ENCODE results near the gene SRP68.
A peak's percentile ranks its signal among the peaks of the same experiment; 100 is the strongest.

Gene SRP68

DNA sequence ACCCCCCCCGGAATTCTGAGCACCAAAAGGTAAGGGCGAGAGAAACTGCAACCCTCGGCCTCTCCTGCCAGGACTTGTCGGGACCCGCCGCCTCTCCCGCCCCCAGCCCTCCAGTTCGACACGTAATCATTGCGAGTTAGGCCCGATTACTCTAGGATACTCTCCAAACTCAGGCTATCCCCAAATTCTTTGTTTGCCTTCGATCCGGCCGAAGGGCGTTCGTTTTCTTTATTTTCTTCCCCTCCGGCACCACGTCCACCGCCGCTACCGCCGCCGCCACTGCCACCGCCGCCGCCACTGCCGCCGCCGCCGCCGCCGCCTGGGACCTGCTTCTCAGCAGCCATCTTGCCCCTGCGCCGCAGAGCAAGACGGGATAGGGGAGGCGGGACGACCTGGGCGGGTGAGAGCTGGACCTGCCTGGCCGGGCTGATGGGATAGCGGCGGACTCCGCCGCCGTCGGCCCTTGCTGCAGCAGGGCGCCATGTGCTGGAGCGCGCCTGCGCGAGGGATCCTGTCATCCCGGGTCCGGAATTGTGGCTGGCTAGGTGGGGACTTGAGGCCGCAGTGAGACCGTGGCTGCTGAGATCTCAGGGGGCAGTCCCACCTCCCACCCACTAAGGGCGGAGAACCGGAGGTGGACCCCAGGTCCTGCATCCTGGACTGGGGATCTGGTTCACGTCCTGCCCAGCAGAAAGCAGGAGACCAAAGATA, at the start of gene SRP68:
TSS of gene SRP68 (minus strand) at position 370 of the 711 bp plus-strand sequence. CDS start at position 344, 26 bp downstream.
- H3K4me3 ChIP-seq (ENCODE audit: low read depth, low read length), result peak within 1 kb of the TSS; percentile 81

DNA sequence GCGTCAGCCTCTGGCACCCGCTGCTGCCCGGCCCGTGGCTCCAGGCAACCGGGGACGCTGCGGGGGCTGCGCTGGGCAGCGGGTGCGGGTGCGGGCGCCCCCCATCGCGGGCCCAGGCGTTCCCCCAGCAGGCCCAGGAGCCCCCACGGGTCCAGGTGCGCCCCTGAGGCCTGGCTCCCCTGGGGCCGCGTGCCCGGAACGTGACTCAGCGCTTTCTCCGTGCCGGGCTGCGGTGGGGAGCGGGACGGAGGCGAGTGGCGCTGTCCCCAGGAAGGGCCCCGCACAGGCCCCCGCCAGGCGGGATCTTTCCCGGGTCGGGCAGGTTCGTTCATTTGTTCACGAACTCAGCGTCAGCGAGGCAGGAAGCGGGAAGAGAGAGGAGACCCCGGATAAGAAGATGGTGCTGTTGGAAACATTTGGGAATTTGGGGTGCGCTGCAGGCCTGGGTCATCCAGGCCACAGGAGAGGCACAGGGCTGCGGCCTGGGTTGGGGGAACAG, 49.7 kb upstream of the SRP68 start:
- H3K4me3 ChIP-seq (ENCODE audit: low read depth, low read length), result no peak overlapping the region

DNA sequence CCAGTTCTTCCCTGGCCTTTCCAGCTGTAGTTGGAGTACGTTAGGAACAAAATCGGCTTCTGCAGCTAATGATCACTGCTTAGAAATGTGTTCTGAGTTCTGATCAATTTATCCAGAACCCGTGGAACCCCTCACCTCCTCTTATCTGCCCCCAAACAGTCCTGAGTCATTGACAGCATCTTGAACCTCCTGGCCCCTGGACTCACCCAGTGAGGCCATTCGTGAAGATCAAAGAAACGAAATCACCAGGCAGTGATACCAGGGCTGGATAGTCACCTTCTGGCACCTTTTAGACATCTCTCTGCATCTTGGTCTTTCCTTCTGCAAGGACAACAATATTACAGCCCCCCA, 48.3 kb upstream of the SRP68 start:
- no peak overlapping the region for H3K4me3 ChIP-seq (ENCODE audit: low read depth, low read length)

DNA sequence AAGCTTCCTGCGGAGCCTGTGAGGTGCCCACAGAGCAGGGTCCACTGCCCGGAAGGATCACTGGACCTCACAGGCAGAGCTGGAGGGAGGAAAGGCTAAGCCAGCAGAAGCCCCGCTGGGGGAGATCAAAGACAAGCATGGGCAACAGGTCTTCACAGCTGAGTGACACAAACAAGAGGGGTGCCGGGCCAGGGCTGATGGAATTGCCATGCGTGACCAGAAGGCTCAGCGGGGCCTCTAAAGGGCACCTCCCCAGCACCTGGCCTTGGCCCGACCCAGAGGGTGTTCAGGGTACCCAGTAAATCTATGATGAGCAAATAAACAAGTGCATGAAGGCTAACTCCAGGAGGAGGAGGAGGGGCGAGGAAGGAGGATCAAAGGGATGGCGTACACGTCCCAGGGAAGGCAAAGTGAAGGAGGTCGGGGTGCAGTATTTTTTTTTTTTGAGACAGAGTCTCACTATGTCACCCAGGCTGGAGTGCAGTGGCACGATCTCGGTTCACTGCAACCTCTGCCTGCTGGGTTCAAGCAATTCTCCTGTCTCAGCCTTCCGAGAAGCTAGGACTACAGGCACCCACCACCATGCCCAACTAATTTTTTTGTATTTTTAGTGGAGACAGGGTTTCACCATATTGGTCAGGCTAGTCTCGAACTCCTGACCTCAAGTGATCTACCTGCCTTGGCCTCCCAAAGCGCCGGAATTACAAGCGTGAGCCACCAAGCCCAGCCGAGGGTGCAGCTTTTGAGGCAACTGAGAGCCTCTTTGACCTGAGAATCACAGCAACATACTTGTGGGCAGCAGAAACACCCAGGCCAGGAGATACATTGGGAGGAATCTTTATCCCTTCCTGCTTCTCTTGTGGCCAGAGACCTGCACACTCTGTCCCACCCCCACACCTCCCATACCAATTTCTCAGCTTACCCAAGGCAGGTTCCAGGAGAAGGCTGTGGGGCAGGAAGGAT, 47.4 kb upstream of the SRP68 start:
- H3K4me3 ChIP-seq (ENCODE audit: low read depth, low read length), result no peak overlapping the region

GRCh38 chr17:76115138-76115754, 42.9 kb upstream of the SRP68 start:
- H3K4me3 ChIP-seq (ENCODE audit: low read depth, low read length), result no peak overlapping the region

GRCh38 chr17:76111956-76112355, 39.6 kb upstream of the SRP68 start:
- no peak overlapping the region for H3K4me3 ChIP-seq (ENCODE audit: low read depth, low read length)

GRCh38 chr17:76107509-76107908, 35.2 kb upstream of the SRP68 start:
- no peak overlapping the region for H3K4me3 ChIP-seq (ENCODE audit: low read depth, low read length)

GRCh38 chr17:76106703-76107102, 34.4 kb upstream of the SRP68 start:
- H3K4me3 ChIP-seq (ENCODE audit: low read depth, low read length), result no peak overlapping the region

DNA sequence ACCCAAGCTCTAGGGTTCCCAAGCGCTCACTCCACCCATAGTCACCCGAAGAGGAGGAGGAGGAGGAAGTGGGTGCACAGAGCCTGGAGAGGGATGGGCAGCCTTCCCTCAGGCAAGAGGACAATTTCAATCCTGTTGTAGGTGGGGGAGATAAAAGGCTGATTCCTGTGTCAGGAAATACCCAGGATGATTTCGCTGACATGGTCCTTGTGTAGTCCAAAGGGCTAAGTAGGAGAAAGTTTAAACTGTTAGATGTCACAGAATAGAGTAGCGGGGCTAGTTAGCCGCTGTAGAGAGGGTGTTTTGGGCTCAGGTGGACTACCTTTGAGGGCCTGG, 32.5 kb upstream of the SRP68 start:
- no peak overlapping the region for H3K4me3 ChIP-seq (ENCODE audit: low read depth, low read length)

- peak overlapping the region; percentile 91 for H3K4me3 ChIP-seq (ENCODE audit: low read depth, low read length)
Observed at GRCh38 chr17:76104140-76104895, 32.0 kb upstream of the SRP68 start.

- peak within 1 kb of the TSS; percentile 91 for H3K4me3 ChIP-seq (ENCODE audit: low read depth, low read length)
Observed at GRCh38 chr17:76103274-76104139, 31.2 kb upstream of the SRP68 start, which contains the start of gene EXOC7. TSS of gene EXOC7 (minus strand) at chr17:76103787. CDS start at chr17:76103692, 95 bp downstream.

DNA sequence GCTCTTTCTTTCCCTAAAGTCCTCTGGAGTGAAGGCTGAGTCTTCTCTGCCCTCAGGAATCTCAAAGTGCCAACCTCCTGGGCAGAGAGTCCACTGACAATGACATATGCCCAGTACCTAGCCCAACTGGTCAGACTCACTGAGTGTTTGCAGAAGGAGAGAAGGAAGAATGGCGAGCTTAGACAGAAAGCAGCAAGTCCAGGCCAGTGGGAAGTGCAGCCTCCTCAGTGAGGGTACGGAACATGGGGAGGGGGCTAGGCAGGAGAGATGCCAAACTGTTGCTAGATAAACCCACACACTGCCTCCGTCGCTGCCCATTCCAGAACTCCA, 30.6 kb upstream of the SRP68 start:
- peak overlapping the region; percentile 91 for H3K4me3 ChIP-seq (ENCODE audit: low read depth, low read length)

GRCh38 chr17:76097716-76098295, 25.5 kb upstream of the SRP68 start:
- no peak overlapping the region for H3K4me3 ChIP-seq (ENCODE audit: low read depth, low read length)

GRCh38 chr17:76095943-76096342, 23.6 kb upstream of the SRP68 start:
- no peak overlapping the region for H3K4me3 ChIP-seq (ENCODE audit: low read depth, low read length)

DNA sequence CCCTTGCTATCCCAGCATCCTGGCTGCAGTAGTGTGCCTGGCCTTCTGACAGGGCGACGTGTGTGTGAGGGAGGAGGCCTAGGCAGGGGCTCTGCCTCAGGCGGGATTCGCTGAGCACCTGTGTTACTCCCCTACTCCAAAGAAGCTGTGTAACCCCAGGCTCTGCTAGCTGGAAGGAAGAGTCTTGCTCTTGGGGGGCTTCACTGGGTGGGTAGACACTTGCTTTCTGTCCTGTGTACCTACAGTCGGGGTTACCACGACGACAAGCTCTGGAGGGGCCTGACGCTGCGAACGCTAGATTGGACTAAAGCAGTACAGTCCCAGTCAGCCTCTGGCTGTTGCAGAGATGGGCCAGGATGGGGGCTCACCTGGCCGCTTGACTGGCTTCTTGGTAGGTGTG, 21.7 kb upstream of the SRP68 start:
- no peak overlapping the region for H3K4me3 ChIP-seq (ENCODE audit: low read depth, low read length)

DNA sequence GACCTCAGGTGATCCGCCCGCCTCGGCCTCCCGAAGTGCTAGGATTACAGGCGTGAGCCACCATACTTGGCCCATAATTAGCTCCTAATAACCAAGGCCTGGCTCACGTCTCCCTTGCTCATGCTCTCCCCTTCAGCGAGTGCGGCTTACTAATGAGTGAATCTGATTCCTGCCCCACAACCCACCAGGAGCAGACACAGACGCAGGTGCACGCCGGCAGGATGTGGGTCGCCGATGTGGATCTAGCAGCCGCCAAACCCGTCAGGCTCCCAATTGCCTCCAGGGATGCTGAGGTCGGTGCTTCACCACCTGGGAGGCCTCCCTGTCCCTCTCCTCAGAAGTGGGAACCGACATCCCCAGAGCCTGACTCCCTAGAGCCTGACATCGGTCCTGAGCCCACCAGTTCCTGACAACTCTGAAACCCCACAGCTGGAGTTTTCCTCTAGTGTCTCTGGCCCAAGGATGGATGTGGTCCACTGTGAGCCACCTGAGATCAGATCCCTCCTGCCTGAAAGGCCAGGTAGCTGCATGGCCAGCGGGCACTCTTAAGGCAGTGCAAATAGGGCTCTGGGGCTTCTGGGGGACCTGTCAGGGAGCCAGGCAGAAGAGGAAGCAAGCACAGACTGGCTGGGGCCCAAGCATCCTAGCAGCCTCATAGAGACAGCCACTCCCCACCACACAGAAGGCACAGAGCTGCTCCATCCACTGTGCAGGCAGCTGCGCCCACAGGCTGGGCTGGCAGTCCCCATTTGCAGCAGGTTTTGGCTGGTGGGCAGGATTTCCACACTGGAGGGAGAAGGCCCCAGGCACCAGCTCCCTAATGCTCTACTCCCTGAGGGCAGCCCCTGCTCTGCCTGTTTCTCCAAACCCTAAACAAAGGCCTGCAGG, 20.5 kb upstream of the SRP68 start:
- H3K4me3 ChIP-seq (ENCODE audit: low read depth, low read length), result no peak overlapping the region

GRCh38 chr17:76091526-76092286, 19.4 kb upstream of the SRP68 start:
- H3K4me3 ChIP-seq (ENCODE audit: low read depth, low read length), result no peak overlapping the region
